GM10847 (cell line): ENCODE data around the gene MIEF2.

Experiments
- POLR2A ChIP-seq: IDR thresholded peaks from 2 replicates; pipeline ENCODE4 v1.6.1; 2011; ENCODE audit not compliant: insufficient read length; ENCODE audit errors: extremely low read depth

Gene MIEF2

DNA sequence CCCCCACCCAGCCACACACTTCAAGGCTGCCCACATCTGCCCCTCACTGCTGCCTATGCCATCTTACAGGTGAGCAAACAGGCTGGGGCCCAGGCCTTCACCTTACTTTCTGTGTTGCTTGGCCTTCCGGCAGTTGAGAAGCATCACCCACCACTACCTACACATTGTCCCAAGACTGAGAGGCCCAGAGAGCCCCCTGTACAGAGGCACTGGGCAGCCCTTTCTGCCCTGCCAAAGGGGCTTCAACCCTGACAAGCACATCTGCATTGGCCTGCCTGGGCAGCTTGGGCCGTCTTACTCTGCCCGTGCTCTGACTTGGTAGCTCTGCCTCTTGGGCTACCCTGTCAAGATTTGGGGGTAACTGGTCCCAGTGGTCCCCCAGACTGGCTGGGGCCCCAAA, 1.2 kb downstream of the MIEF2 start:
- TF ChIP-seq POLR2A, result no peak

DNA sequence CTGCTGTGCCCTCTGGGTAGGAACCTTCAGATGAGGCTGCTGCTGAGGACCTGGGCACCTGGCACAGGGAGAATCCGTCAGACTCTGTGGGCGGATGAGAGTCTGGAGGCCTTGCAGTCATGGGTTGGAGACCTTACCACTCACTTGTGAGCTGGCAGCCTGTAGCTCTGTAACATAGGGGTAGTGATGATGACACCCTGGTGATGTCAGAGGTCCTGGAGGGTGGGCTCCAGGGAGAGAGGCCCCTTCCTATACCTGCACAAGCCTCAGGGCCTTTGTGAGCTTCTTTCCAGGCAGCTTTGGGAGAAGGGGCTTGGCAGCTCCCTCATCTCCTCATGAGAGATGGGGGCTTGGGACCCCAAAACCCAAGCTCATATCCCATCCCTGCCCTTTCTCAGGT, 1.6 kb downstream of the MIEF2 start:
- TF ChIP-seq POLR2A, result no peak

- TF ChIP-seq POLR2A, result no peak
These were observed 2.2 kb downstream of the MIEF2 start for GRCh38 chr17:18262641-18263040.

DNA sequence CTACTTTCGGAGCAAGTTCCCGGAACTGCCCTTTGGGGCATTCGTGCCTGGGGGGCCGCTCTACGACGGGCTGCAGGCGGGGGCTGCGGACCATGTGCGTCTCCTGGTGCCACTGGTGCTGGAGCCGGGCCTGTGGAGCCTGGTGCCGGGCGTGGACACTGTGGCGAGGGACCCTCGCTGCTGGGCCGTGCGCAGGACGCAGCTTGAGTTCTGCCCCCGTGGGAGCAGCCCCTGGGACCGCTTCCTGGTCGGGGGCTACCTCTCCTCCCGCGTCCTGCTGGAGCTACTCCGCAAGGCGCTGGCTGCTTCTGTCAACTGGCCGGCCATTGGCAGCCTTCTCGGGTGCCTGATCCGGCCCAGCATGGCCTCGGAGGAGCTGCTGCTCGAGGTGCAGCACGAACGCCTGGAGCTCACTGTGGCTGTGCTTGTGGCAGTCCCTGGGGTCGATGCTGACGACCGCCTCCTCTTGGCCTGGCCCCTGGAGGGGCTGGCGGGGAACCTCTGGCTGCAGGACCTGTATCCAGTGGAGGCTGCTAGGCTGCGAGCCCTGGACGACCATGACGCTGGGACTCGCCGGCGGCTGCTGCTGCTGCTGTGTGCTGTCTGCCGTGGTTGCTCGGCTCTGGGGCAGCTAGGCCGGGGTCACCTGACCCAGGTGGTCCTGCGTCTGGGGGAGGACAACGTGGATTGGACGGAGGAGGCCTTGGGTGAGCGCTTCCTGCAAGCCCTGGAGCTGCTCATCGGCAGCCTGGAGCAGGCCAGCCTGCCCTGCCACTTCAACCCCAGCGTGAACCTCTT, 3.6 kb downstream of the MIEF2 start:
- no peak for TF ChIP-seq POLR2A

DNA sequence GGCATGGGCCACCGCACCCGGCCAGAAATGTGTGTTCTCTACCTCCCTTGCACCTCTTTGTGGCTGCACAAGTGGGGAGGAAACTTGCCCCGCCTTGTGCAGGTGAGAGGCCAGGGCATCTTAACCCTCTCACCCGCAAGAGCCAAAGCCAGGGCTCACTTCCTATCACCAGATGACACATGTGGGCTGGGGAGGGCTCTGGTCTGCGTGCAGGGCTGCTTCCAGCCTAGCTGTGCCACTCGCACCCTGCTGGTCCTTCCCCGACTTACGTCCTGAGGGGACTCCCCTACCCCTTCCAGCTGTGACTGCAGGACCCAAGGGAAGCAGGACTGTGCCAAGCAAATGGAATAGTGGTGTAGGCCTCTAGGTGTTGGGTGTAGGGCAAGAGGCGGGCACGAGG, 6.9 kb downstream of the MIEF2 start:
- TF ChIP-seq POLR2A, result no peak

- TF ChIP-seq POLR2A, result no peak
These were observed 7.7 kb downstream of the MIEF2 start for GRCh38 chr17:18267927-18268711.

DNA sequence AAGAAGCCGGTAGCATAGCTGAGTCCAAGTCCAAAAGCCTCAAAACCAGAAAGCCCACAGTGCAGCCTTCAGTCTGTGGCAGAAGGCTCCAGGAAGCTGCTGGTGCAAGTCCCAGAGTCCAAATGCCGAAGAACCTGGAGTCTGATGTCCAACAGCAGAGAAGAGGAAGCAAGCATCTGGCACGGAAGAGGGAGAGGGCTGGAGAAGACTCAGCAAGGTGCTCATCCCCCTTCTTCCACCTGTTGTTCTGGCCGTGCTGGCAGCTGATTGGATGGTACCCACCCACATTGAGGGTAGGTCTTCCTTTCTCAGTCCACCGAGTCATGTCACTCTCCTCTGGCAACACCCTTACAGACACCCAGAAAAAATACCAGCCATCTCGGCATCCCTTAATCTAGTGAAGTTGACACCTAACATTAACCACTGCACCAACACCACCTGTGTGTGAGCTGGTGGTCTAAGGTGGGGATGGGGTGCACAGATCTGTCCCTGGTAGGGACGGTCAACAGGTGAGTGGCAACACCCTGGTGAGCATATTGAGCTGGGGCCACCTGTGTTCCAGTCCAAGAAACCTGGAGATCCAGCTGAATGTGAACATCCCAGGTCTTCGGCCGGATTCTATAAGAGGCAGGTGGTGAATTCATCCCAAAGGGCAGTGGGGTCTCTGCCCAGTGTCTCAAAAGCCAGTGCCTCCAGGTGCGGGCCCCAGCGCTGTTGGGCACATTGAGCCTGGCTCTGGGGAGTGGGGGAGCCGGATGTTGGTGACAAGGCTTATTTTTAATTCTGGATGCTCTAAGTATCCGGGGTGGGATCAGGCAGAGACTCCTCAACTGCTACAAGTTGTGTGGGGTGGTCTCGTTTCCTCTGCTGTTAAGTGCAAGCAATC, 9.8 kb downstream of the MIEF2 start:
- TF ChIP-seq POLR2A, result no peak

- TF ChIP-seq POLR2A, result no peak
These were observed 16.6 kb downstream of the MIEF2 start for GRCh38 chr17:18277076-18277475.

GRCh38 chr17:18278867-18279266, 18.4 kb downstream of the MIEF2 start:
- no peak for TF ChIP-seq POLR2A

- TF ChIP-seq POLR2A, result no peak
These were observed 19.8 kb downstream of the MIEF2 start for GRCh38 chr17:18280249-18280648.

GRCh38 chr17:18280766-18281371, 20.4 kb downstream of the MIEF2 start:
- TF ChIP-seq POLR2A, result no peak

DNA sequence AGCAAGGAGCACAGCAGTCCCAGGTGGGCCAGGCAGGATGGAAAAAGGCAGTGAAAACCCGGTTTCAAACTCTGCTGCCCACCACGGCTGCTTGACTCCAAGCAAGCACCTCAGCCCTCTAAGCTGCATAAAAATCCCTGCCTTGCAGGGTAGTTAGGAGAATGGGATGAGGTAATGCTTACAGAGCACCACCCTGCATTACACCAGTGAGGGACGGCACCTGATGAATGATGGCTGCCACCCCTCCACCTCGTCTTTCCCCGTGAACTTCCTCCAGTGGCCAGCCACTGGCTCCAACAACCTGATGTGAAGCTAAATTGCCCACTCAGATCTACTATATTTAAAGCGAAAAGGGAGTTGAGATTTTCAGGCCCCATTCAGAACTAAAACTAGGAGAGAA, 21.3 kb downstream of the MIEF2 start:
- no peak for TF ChIP-seq POLR2A

GRCh38 chr17:18285296-18285695, 24.8 kb downstream of the MIEF2 start:
- TF ChIP-seq POLR2A, result no peak

GRCh38 chr17:18291718-18292540, 31.5 kb downstream of the MIEF2 start:
- no peak for TF ChIP-seq POLR2A
